HepG2 (cell line): ENCODE measurements around the gene GPX2. TPM values are rescaled to one million over a fixed set of nuclear protein-coding genes. Genes with fewer than 3 reads are reported as not detected.

Experiments used
- ATAC-seq: fragments of 200-7000 bp; cut with Tn5 transposase; 3 replicates; pipeline ENCODE4 v1.9.1; 2020; ENCODE audit warnings: mild to moderate bottlenecking, moderate library complexity
- BruUV-seq: library from RNA; stranded (reverse); fragments of 400-500 nt; replicated peaks from 2 replicates; lab custom pipeline; 2021; lab: Mats Ljungman, UMichigan
- CTCF ChIA-PET: fragments of 300-600 bp; formaldehyde crosslinking; extraction: SDS; loops from one replicate; lab custom pipeline; 2021; ENCODE audit warnings: low total read pairs, inconsistent platforms, low intra/inter-chr PET ratio; lab: Yijun Ruan, JAX
- POLR2A ChIA-PET: fragments of 350-600 bp; sonication (Branson Sonifier 250); formaldehyde crosslinking; loops from one replicate; lab custom pipeline; 2020; ENCODE audit warnings: antibody characterized with exemption, inconsistent platforms; lab: Yijun Ruan, JAX
- DNase-seq: peaks from one replicate; pipeline ENCODE4 v3.0.0-alpha.2; 2015; ENCODE audit warnings: low spot score
- FAIRE-seq: peaks from 3 replicates; lab custom pipeline; 2011; peaks lifted over from hg19 to GRCh38; lab: Jason Lieb, UNC
- H2AFZ ChIP-seq: one replicate; pipeline ENCODE4 v1.6.1; 2011; ENCODE audit warnings: low read length, inconsistent platforms
- H3K27ac ChIP-seq: fragments of 300-600 bp; 3 replicates; pipeline ENCODE4 v1.8.0; 2011; ENCODE audit warnings: mixed run types, mild to moderate bottlenecking, mixed read lengths, low read length, inconsistent platforms; ENCODE audit not compliant: insufficient read depth; ENCODE audit errors: extremely low read length
- H3K27me3 ChIP-seq, 2 experiments: fragments of 200-600 bp in 1 of 2; 2 replicates in 1 of 2; 3 replicates in 1 of 2; pipeline versions ENCODE4 v1.6.0 to v1.8.0; 2011; ENCODE audit warnings: low read length in 2 of 2, mild to moderate bottlenecking in 2 of 2, moderate library complexity in 2 of 2, inconsistent platforms in 1 of 2; ENCODE audit not compliant: insufficient read depth in 2 of 2, control insufficient read depth in 1 of 2
- H3K36me3 ChIP-seq, 2 experiments: fragments of 200-600 bp in 1 of 2; replicated peaks in 1 of 2; 2 replicates in 1 of 2; 3 replicates in 1 of 2; pipeline versions ENCODE4 v1.5.1 to v1.8.0; 2011; ENCODE audit warnings: low read length in 2 of 2, inconsistent platforms in 1 of 2; ENCODE audit not compliant: insufficient read depth in 2 of 2, control insufficient read depth in 1 of 2
- H3K4me1 ChIP-seq: 2 replicates; pipeline ENCODE4 v1.5.1; 2012; ENCODE audit warnings: low read length, inconsistent platforms; ENCODE audit not compliant: insufficient read depth
- H3K4me2 ChIP-seq: 2 replicates; pipeline ENCODE4 v1.6.0; 2011; ENCODE audit warnings: low read depth, low read length, inconsistent platforms
- H3K4me3 ChIP-seq, 3 experiments: fragments of 200-600 bp in 1 of 3; sonication (generic), shearing (Covaris generic) in 1 of 3; replicated peaks in 1 of 3; 2 replicates each; pipeline ENCODE4 v1.5.1; 2011 to 2016; ENCODE audit warnings: low read length in 3 of 3, inconsistent platforms in 2 of 3, low read depth in 2 of 3, mild to moderate bottlenecking in 2 of 3, control low read depth in 1 of 3, mixed read lengths in 1 of 3; ENCODE audit not compliant: insufficient read depth in 1 of 3
- H3K79me2 ChIP-seq: one replicate; pipeline ENCODE4 v1.6.1; 2011; ENCODE audit warnings: low read length, inconsistent platforms; ENCODE audit not compliant: insufficient read depth
- H3K9ac ChIP-seq: 2 replicates; pipeline ENCODE4 v1.6.0; 2011; ENCODE audit warnings: mild to moderate bottlenecking, low read depth, low read length, inconsistent platforms; ENCODE audit not compliant: insufficient read depth
- H3K9me3 ChIP-seq: 2 replicates; pipeline ENCODE4 v1.5.1; 2012; ENCODE audit warnings: mild to moderate bottlenecking, low read length
- H4K20me1 ChIP-seq: 2 replicates; pipeline ENCODE4 v1.6.0; 2011; ENCODE audit warnings: inconsistent platforms, mild to moderate bottlenecking, low read length, moderate library complexity; ENCODE audit not compliant: insufficient read depth
- FLYWCH1 ChIP-seq: sonication (generic); formaldehyde crosslinking; IDR thresholded peaks from 2 replicates; pipeline ENCODE4 v1.8.1; 2023; ENCODE audit warnings: mild to moderate bottlenecking, missing genetic modification reagents
- HNF4G ChIP-seq, 2 experiments: sonication (generic) in 1 of 2; formaldehyde crosslinking in 1 of 2; IDR thresholded peaks; 2 replicates each; pipeline versions ENCODE4 v1.4.0 to v1.6.1; 2011 to 2020; ENCODE audit warnings: borderline replicate concordance in 2 of 2, low read depth in 2 of 2, mild to moderate bottlenecking in 2 of 2, low read length in 1 of 2, missing genetic modification reagents in 1 of 2, moderate library complexity in 1 of 2
- HOMEZ ChIP-seq: IDR thresholded peaks from 2 replicates; pipeline ENCODE4 v1.6.1; 2016; ENCODE audit warnings: low read depth
- HOXA9 ChIP-seq: sonication (generic); formaldehyde crosslinking; IDR thresholded peaks from 2 replicates; pipeline ENCODE4 v1.8.1; 2022; ENCODE audit warnings: missing genetic modification reagents, mild to moderate bottlenecking, moderate library complexity, borderline replicate concordance
- NFIC ChIP-seq: IDR thresholded peaks from 2 replicates; pipeline ENCODE4 v1.6.1; 2012; ENCODE audit warnings: mild to moderate bottlenecking, low read length, inconsistent platforms
- SAP130 ChIP-seq: IDR thresholded peaks from 2 replicates; pipeline ENCODE4 v1.6.1; 2016; ENCODE audit warnings: low read depth
- SSRP1 ChIP-seq: IDR thresholded peaks from 2 replicates; pipeline ENCODE4 v1.6.1; 2016; ENCODE audit warnings: control low read depth
- ZFP36 ChIP-seq: fragments of 150-350 bp; IDR thresholded peaks from 2 replicates; pipeline ENCODE4 v1.6.1; 2018; ENCODE audit warnings: borderline replicate concordance, low read length, low read depth; ENCODE audit not compliant: partially characterized antibody
- ZFP62 ChIP-seq: sonication (generic); formaldehyde crosslinking; IDR thresholded peaks from 2 replicates; pipeline ENCODE4 v1.4.0; 2020; ENCODE audit warnings: missing genetic modification reagents
- ZNF407 ChIP-seq: sonication (generic); formaldehyde crosslinking; IDR thresholded peaks from one replicate; pipeline ENCODE4 v1.5.1; 2020; ENCODE audit warnings: mild to moderate bottlenecking, missing genetic modification reagents; ENCODE audit errors: not compliant biosample characterization
- WGBS: methylation state at CpG from one replicate; pipeline ENCODE4 v1.1.6; 2017; ENCODE audit warnings: low lambda C conversion rate; 5-methylcytosine and 5-hydroxymethylcytosine counted together
- in situ Hi-C: cut with HindIII; loops from 2 replicates; pipeline ENCODE4 v1.10.0; 2017; ENCODE audit warnings: low pct_unique_long_range_greater_than_20kb; ENCODE audit not compliant: extremely low pct_ligation_motif_present
- intact Hi-C: fragments of 100-400 bp; cut with micrococcal nuclease; formaldehyde crosslinking; loops from one replicate; pipeline ENCODE4 v1.10.0; 2022; ENCODE audit not compliant: unreplicated experiment
- polyA plus RNA-seq, 8 experiments: library from polyadenylated mRNA; depleted of rRNA in 3 of 8; stranded (reverse) in 7 of 8; unstranded in 1 of 8; fragments of >200 nt; fragmentation: Illumina TruSeq in 4 of 8; extraction: Trizol in 4 of 8; gene quantifications; 2 replicates each; pipeline versions ENCODE4 v1.2.1 to v1.2.3, GENCODE V29; 2011 to 2016; ENCODE audit warnings: low read depth in 4 of 8, missing spikeins in 1 of 8, mixed read lengths in 1 of 8; ENCODE audit not compliant: insufficient read depth in 1 of 8
- total RNA-seq, 5 experiments: library from RNA; depleted of rRNA; stranded (reverse); fragments of >200 nt; fragmentation: Illumina TruSeq; extraction: Trizol; gene quantifications; 2 replicates each; pipeline ENCODE4 v1.2.3, GENCODE V29; 2016; ENCODE audit warnings: low read depth in 1 of 5
- TF ChIP-seq, protein P1 (sequence below): sonication (generic); formaldehyde crosslinking; IDR thresholded peaks from 2 replicates; pipeline ENCODE4 v1.4.0; 2020; ENCODE audit warnings: mild to moderate bottlenecking, low read depth, missing genetic modification reagents

GPX2 gene
- total and polyA plus RNA-seq, 2 of the 13 experiments (the other 11 are each of a cell fraction or from before 2014, with no cell fraction given), result 526 to 674 TPM

GRCh38 chr14:64947710-64948611 is 5.4 kb upstream of the GPX2 start:
- intact Hi-C loops, result no loop called here
- DNase-seq (peak; percentile 85), ATAC-seq (peak; percentile 97), FAIRE-seq (peak; percentile 89)
- Histone ChIP-seq H3K79me2 (no peaks in the 10 kb centered on the region), H3K4me1 (peaks cover 64% of the 10 kb centered on the region), H3K9ac (peak overlapping the region; percentile 23; the same call in 1 of the 2 replicates), H3K27ac (peak overlapping the region; percentile 79), H2AFZ (no peak overlapping the region), H3K9me3 (no peaks in the 10 kb centered on the region), H3K36me3 (peaks cover 0 to 5% of the 10 kb centered on the region in 2 experiments; a peak in 1 of 5 replicates), H3K27me3 (no peaks in the 10 kb centered on the region), H3K4me3 (peak overlapping the region in 1 of 3 experiments; percentile 54; a peak in 2 of 6 replicates), H3K4me2 (peak overlapping the region; percentile 78), H4K20me1 (no peaks in the 10 kb centered on the region)
- BruUV-seq, result no TSS peak
- in situ Hi-C loops, result no loop called here
- ChIA-PET CTCF (no interaction called here), POLR2A (interaction anchor here (0.6 to 2.3 kb wide), 10 partner anchors 9 to 39 kb away, joined by 3 to 31 read pairs (median 4); partner anchors contain the start of gene FNTB)
- WGBS, result 89% methylated on average over 16 of the region's 28 CpGs
- TF ChIP-seq ZFP62 (CRISPR knock-in tag) (no peak), HOMEZ (no peak), SAP130 (CRISPR knock-in tag) (peak; percentile 71), SSRP1 (CRISPR knock-in tag) (no peak), ZNF407 (no peak), HNF4G (IDR thresholded peaks at IDR 0.05; ENCODE audit: borderline replicate concordance, low read depth, low read length) (peak; percentile 83; the same call in 1 of the 2 replicates), HNF4G (CRISPR knock-in tag; IDR thresholded peaks at IDR 0.05; ENCODE audit: borderline replicate concordance, low read depth) (no peak; the same call in 1 of the 2 replicates), ZFP36 (no peak), NFIC (no peak), HOXA9 (CRISPR knock-in tag) (no peak), FLYWCH1 (CRISPR knock-in tag) (no peak)
- TF ChIP-seq, protein P1, sequence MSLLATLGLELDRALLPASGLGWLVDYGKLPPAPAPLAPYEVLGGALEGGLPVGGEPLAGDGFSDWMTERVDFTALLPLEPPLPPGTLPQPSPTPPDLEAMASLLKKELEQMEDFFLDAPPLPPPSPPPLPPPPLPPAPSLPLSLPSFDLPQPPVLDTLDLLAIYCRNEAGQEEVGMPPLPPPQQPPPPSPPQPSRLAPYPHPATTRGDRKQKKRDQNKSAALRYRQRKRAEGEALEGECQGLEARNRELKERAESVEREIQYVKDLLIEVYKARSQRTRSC (CRISPR knock-in tag), result no peak
